Neuron (in vitro differentiated cells): Measurements from ENCODE around the gene DLX5.

Experiments
- H2AFZ ChIP-seq: one replicate; pipeline ENCODE4 v1.6.1; 2013; ENCODE audit warnings: low read depth, mild to moderate bottlenecking, inconsistent platforms, low read length, moderate library complexity
- H3K27me3 ChIP-seq: one replicate; pipeline ENCODE4 v1.6.1; 2013; ENCODE audit warnings: low read length; ENCODE audit not compliant: insufficient read depth
- H3K36me3 ChIP-seq: one replicate; pipeline ENCODE4 v1.6.1; 2013; ENCODE audit warnings: low read length; ENCODE audit not compliant: insufficient read depth
- H3K4me1 ChIP-seq: one replicate; pipeline ENCODE4 v1.6.1; 2013; ENCODE audit warnings: low read length; ENCODE audit not compliant: insufficient read depth
- H3K4me3 ChIP-seq: 2 replicates; pipeline ENCODE4 v1.5.1; 2013; ENCODE audit warnings: mild to moderate bottlenecking, low read length, moderate library complexity
- H3K9me3 ChIP-seq: one replicate; pipeline ENCODE4 v1.6.1; 2013; ENCODE audit warnings: low read length

The DLX5 gene

DNA sequence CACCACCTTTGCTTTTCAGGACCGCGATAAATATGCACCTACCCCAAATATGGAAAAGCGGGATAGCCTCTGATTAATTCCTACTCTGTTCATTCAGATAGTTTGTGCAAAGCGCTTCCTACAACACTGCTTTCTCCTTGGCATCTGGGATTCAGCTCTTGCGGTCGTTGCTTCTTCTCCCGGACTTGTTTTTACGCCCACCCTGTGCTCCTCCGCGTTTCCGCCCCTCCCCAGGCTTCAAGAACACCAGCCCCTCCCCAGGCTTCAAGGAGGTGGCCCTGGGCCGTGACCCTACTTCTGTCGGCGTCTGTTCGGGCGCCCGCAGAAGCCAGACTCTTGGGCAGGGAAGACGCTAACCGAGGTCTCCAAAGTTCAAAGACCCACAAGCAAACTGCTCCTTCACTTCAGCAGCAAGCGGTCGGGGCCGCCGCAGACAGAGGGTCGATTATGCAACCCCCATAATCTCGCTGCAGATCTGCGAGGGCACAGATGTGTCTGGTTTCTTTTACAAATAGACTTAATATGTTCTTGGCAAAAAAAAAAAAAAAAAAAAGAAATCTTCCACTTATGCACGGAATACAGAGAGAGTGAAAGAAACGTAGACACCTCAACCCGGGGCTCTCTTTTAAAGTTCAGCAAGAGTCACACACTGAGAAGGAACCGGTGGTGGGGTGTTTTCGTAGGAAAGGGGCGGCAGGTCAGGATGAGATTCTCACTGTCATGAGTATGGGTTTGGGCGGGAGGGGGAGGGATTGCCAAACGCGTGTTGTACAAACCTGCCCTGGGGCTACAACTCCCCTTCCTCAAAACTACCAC lies 1.9 kb downstream of the DLX5 start:
- Histone ChIP-seq H3K9me3 (no peaks in the 10 kb centered on the region), H3K4me3 (no peak overlapping the region), H3K4me1 (peaks cover 7% of the 10 kb centered on the region), H2AFZ (no peak overlapping the region), H3K27me3 (peaks cover 97% of the 10 kb centered on the region), H3K36me3 (no peaks in the 10 kb centered on the region)

DNA sequence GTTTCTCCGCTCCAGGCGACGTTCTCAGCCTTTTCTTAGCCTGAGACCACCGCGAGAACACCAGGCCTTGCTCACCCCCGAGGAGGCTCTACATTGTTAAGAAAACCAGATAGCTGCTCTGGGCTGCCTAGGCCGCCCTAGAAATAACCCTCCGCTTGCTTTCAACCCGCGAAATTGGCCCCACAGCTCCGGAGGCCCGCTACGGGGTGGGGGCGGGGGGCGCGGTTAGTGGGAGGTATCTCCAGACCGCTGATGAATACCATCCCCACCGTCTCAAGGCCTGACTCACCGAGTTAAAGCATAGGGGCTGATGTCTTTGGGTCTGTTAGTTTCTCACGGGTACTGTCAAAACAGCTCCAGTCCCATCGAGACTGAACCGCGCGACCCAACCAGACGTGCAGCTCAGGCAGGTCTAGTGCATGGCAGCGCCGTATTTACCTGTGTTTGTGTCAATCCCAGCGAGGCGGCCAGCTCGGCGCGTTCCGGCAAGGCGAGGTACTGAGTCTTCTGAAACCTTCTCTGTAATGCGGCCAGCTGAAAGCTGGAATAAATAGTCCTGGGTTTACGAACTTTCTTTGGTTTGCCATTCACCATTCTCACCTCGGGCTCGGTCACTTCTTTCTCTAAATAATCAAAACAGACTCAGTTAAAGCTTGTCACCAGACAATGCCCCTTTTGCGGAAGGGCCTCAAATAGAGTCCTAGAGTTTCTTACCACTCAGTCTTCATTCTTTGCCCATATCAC lies 2.7 kb downstream of the DLX5 start:
- Histone ChIP-seq H3K4me3 (no peak overlapping the region), H2AFZ (no peak overlapping the region), H3K9me3 (no peaks in the 10 kb centered on the region), H3K4me1 (peaks cover 5% of the 10 kb centered on the region), H3K27me3 (peaks cover 98% of the 10 kb centered on the region), H3K36me3 (no peaks in the 10 kb centered on the region)

DNA sequence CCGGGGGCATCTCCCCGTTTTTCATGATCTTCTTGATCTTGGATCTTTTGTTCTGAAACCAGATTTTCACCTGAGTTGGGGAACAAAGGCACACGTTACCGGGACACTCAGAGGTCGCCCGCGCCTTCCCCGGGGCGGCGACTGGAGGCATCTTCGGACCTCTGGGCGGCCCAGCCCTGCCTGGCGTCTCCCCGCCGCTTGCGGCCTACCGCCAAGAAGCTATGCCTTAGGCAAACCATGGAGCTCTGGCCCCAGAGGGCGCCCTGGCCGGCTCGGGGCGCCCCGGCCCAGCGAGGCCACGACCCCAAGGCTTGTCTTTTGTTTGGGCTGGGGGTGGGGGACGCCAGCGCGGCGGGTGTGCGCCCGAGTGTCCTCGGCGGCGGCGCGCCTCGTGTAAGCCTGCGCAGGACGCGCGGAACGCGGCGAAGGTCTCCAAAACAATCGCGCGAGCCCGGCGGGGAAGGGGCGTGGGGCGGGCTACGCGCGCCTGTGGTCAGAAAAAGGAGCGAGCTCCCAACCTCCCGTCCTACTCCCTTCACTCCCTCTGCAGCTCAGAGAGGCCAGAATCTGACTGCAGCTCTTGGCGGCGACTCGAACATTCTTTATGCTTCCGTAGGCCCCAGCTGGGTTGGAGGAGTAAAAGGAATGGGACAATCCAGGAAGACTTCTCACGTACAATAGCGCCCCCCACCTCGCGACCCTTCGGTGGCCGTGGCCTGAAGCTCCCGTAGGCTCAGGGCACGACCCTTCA lies 3.5 kb downstream of the DLX5 start:
- Histone ChIP-seq H3K36me3 (no peaks in the 10 kb centered on the region), H3K4me3 (no peak overlapping the region), H3K9me3 (no peaks in the 10 kb centered on the region), H3K4me1 (peaks cover 5% of the 10 kb centered on the region), H3K27me3 (peaks cover 98% of the 10 kb centered on the region), H2AFZ (no peak overlapping the region)

DNA sequence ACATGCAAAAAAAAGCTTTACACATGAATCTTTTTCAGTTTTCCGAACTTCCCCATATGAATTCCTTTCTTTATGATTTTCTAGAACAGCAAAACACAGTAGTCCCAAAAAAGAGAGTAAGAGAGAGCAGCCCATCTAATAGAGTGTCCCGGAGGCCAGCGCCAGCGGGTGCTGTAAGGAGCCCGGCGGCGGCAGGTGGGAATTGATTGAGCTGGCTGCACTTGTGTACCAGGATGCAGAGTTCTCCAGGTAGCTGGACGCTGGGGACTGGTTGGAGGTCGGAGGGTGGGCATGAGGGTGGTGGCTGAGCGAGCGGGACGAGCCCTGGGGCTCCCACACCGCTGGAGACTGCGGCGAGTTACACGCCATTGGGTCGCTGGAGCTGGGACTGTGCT lies 4.0 kb downstream of the DLX5 start:
- no peak overlapping the region for H3K4me3 ChIP-seq
- no peaks in the 10 kb centered on the region for H3K9me3 ChIP-seq
- no peak overlapping the region for H2AFZ ChIP-seq
- peaks cover 98% of the 10 kb centered on the region for H3K27me3 ChIP-seq
- H3K36me3 ChIP-seq: no peaks in the 10 kb centered on the region
- H3K4me1 ChIP-seq: peaks cover 5% of the 10 kb centered on the region

DNA sequence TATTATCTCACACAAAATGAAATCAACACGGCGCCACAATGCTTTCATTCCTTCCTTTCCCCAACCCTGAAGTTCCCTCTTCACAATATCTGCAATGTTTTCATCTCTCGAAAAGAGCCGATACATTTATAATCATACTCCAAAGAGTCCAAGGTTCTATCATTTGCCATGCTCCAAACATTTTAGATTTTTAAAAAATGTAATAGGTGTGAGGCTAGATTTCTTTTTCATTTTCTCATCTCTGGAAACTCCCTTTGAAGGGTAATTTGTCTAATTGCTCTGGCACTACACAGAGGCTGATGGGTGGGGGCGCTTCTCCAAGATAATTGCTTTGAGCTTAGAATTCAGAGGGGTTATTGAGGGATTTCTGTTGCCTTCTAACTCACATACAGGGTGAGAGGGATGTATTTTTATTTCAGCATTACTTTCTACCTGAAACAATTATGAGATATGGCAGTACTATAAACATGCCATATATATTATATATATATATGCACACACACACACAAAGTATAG lies 4.9 kb downstream of the DLX5 start:
- no peaks in the 10 kb centered on the region for H3K36me3 ChIP-seq
- peaks cover 98% of the 10 kb centered on the region for H3K27me3 ChIP-seq
- H3K9me3 ChIP-seq: no peaks in the 10 kb centered on the region
- H2AFZ ChIP-seq: no peak overlapping the region
- no peak overlapping the region for H3K4me3 ChIP-seq
- H3K4me1 ChIP-seq: peaks cover 5% of the 10 kb centered on the region

DNA sequence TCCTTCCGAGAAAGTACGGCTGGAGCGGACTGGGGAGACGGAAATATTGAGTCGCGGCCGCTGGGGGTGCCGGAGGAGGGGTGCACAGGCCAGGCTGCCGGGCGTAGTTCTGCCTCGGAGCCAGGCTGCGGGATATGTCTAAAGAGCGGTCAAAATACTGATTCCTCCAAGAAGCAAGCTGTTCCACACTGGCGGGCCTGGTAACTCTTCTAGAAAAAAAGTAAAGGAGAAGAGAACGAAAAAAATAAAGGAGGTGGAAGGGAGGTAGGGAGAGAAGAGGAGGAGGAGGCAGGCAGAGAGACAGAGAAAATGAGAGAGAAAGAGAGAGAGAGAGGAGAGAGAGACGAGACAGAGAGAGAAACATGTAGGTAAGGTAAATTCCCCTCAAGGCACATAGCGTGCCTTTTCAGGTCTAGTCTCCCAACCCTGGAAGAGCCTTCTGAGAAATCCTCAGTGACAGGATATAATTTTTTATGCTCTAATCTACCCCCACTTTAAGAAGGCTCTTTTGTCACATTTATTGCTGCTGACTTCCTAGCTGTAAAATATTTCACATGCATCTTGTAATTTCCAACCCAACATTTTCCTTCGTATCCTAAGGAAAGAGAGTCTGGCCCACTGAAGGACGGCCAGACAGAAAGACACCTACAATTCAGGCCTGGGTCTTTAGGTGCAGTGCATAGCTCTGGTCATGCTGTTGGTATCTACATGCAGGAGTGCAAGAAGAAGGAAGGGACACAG lies 5.7 kb downstream of the DLX5 start:
- no peaks in the 10 kb centered on the region for H3K9me3 ChIP-seq
- H3K4me1 ChIP-seq: peaks cover 5% of the 10 kb centered on the region
- no peak overlapping the region for H3K4me3 ChIP-seq
- no peak overlapping the region for H2AFZ ChIP-seq
- no peaks in the 10 kb centered on the region for H3K36me3 ChIP-seq
- peaks cover 97% of the 10 kb centered on the region for H3K27me3 ChIP-seq

DNA sequence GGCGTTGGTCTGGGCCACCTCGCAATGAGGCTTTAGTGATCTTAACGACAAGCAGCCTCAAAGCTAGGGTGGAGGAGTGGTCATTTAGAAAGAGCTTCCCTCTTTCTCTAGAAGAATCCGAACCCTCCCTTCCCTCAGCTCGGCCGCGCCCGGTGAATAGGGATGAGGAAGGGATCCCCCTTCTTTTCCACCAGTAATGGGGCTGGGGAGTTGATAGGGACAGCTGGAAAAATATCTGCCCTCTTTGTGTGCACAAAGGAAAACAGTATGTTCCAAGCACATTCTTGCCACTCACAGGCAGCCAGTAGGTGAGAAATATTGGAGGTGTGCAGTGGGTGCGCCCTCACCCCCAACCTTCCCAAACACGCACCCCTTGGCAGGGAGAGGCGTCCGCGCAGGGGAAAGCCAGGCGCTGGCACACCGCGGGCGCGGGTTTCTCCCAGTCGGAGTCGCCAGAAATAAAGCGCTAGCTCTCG lies 6.5 kb downstream of the DLX5 start:
- peaks cover 97% of the 10 kb centered on the region for H3K27me3 ChIP-seq
- H3K4me3 ChIP-seq: no peak overlapping the region
- no peak overlapping the region for H2AFZ ChIP-seq
- H3K9me3 ChIP-seq: no peaks in the 10 kb centered on the region
- H3K4me1 ChIP-seq: peaks cover 5% of the 10 kb centered on the region
- no peaks in the 10 kb centered on the region for H3K36me3 ChIP-seq

DNA sequence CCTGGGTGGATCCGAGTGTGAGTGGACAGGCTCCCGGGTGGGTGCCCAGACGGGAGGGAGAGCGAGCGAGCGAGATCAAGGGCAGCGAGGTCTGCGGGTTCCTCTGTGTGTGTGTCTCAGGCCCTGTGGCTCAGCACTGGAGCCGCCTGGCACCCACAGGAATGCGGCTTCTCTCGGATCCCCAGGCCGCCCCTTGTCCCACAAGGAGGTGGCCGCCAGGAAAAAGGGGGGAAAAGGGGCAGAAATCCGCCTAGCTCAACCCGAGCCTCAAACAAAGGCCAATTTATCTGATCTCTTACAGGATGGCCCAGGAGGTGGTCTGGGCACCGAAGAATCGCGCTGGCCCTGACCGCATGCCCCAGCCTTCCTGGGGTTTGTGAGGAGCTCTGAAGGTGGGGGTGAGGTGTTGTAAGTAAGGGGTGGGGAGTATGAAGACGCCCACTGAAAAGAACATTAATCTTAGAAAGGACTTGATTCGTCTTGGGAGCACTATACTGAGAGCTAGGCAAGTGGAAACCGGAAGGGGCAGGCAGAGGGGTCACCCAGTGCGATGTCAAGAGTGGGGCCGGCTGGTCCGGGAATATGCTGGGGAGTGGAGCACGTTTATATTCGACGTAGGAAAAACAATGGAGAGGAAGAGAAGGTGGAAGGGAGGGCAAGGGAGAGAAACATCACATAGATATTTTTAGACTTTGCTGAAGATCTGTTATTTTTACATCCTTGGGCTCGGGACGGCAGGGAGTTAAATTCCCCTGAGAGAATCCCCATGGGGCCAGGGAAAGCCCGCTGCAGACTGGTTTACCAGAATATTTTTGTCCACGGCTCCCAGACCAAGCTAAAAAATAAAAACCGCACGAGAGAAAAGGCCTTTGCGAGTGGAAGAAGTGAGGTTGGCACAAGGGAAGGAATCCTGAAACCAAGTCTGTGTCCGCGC lies 7.2 kb downstream of the DLX5 start:
- no peaks in the 10 kb centered on the region for H3K36me3 ChIP-seq
- no peaks in the 10 kb centered on the region for H3K9me3 ChIP-seq
- peaks cover 97% of the 10 kb centered on the region for H3K27me3 ChIP-seq
- no peak overlapping the region for H2AFZ ChIP-seq
- H3K4me3 ChIP-seq: no peak overlapping the region
- peaks cover 5% of the 10 kb centered on the region for H3K4me1 ChIP-seq

DNA sequence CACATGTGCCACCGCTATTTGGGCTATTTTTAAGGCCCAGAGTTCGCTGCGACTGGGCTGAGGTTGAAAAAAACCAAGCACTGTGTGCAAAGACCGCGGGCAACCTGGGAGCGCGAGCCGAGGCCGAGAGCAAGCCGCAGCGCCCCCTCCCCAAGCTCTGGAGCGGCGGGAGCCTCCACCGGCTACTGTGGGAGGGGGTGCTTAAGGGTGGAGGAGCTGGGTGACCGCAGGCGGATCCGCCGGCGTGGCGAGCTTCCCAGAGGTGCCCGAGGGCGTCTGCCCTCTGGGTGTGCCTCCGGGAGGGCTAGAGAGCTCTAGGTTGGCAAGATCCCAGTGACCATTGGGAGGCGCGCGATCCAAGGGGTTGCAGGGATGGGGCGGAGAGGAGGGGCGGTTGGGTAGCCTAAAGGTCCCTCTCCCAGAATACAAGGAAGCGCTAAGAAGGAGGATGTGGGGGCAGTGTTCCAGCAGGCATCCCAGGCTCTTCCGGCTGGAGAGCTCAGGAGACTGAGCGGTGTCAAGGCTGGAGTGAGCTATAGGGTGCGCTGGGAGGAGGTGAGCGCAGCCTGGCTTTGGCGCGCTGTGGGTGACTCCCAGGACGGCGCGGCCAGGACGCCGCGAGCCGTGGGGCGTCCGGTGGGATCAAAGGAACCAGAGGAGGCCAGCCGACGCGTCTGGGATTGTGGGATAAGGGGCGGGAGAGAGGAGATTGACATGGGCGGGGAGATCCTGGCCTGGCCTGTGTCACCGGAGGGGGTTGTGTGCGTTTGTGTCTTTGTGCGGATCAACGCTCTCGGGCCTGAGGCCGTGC lies 8.0 kb downstream of the DLX5 start:
- H3K4me1 ChIP-seq: peaks cover 5% of the 10 kb centered on the region
- H3K27me3 ChIP-seq: peaks cover 97% of the 10 kb centered on the region
- H3K36me3 ChIP-seq: no peaks in the 10 kb centered on the region
- no peaks in the 10 kb centered on the region for H3K9me3 ChIP-seq
- no peak overlapping the region for H2AFZ ChIP-seq
- no peak overlapping the region for H3K4me3 ChIP-seq

DNA sequence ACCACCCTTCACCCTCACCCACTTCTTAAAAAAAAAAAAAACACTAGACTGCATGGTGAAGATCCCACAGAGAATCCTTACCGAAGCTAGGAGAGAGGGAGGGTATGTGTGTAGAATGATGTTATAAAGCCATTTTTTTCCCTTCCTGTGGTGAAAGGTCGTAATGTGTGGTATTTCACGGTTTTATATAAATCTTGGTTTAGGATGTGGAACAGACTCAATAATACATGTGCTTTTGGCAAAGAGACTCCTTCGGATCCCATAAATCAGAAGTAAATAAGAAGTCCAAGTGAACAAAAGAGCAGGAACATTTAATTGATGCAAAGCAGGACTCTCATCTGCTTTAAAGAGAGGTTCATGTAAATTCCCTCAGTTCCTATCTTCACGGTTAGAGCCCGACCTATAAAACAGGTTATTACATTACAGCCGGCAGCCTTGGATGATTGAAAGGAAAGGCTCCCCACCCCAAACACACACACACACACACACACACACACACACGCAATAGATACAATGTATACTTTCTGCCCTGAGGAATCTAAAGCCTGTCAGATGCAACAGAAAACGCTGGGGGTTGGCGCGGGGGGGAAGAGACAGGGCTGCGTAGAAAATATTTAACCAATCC lies 8.8 kb downstream of the DLX5 start:
- Histone ChIP-seq H3K9me3 (no peaks in the 10 kb centered on the region), H3K4me3 (no peak overlapping the region), H2AFZ (no peak overlapping the region), H3K27me3 (peaks cover 97% of the 10 kb centered on the region), H3K4me1 (peaks cover under 1% of the 10 kb centered on the region), H3K36me3 (no peaks in the 10 kb centered on the region)

DNA sequence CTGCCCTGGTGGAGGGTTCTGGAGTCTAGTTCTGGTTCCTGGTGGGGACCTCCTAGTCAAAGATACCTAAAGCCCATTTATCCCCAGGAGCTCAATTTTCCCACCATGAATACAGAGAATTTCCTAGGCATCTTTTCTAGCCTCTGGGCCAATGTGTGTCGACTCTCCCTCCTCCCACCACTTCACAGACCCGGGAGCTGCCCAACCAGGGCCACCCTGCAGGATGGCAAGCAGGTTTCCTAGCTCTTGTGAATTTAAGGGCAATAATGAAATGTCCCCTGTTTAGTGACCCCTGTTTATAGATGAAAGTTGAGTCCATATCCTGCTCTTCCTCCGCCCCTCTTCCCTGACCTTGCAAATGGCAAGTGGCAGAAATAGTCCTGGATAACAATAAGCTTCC lies 9.4 kb downstream of the DLX5 start:
- Histone ChIP-seq H3K4me3 (no peak overlapping the region), H3K9me3 (no peaks in the 10 kb centered on the region), H3K4me1 (no peaks in the 10 kb centered on the region), H3K27me3 (peaks cover 97% of the 10 kb centered on the region), H3K36me3 (no peaks in the 10 kb centered on the region), H2AFZ (no peak overlapping the region)
